Adrenal gland (tissue), 5 donors: ENCODE measurements around the gene GRIA4.

Experiments
- CTCF ChIP-seq, 6 experiments: fragments of 450-650 bp in 4 of 6; fragments of 200-600 bp in 2 of 6; sonication (generic) in 1 of 6; IDR thresholded peaks; 1 replicate in 5 of 6; 2 replicates in 1 of 6; pipeline versions ENCODE4 v1.5.1 to v1.8.0; 2016 to 2021; ENCODE audit warnings: antibody characterized with exemption in 6 of 6, mild to moderate bottlenecking in 2 of 6, moderate library complexity in 1 of 6
- POLR2A ChIP-seq, 2 donors: fragments of 450-650 bp; IDR thresholded peaks; one replicate each; pipeline ENCODE4 v1.6.1; 2017; ENCODE audit warnings: antibody characterized with exemption in 2 of 2, mild to moderate bottlenecking in 2 of 2, moderate library complexity in 1 of 2
- donor health status: DM: no; HTN: no; CAD: no.

GRCh38 chr11:105769627-105770026 lies 159.8 kb downstream of the GRIA4 start:
- TF ChIP-seq CTCF (IDR thresholded peaks at IDR 0.05) (no peak), POLR2A (IDR thresholded peaks at IDR 0.05) (no peak)
